HepG2 (cell line): ENCODE results near the gene ADM. TPM values are rescaled to one million over a fixed set of nuclear protein-coding genes. Genes with fewer than 3 reads are reported as not detected.

Experiments
- CAMTA2 ChIP-seq: sonication (generic); formaldehyde crosslinking; IDR thresholded peaks from 2 replicates; pipeline ENCODE4 v1.4.0; 2020; ENCODE audit warnings: mild to moderate bottlenecking, missing genetic modification reagents, borderline replicate concordance
- CHCHD3 ChIP-seq: sonication (generic); formaldehyde crosslinking; IDR thresholded peaks from 2 replicates; pipeline ENCODE4 v1.8.0; 2022; ENCODE audit warnings: mild to moderate bottlenecking, missing genetic modification reagents, moderate library complexity
- FOXJ3 ChIP-seq: sonication (generic); formaldehyde crosslinking; IDR thresholded peaks from 2 replicates; pipeline ENCODE4 v1.4.0; 2020; ENCODE audit warnings: missing genetic modification reagents, mild to moderate bottlenecking, borderline replicate concordance
- FOXK2 ChIP-seq: fragments of 450-650 bp; IDR thresholded peaks from 2 replicates; pipeline ENCODE4 v1.6.1; 2016
- GATA4 ChIP-seq: sonication (generic); IDR thresholded peaks from 2 replicates; pipeline ENCODE4 v1.6.1; 2016; ENCODE audit warnings: antibody characterized with exemption, low read depth, borderline replicate concordance
- HHEX ChIP-seq: IDR thresholded peaks from 2 replicates; pipeline ENCODE4 v1.6.1; 2016; ENCODE audit warnings: control low read depth
- HOXA5 ChIP-seq: sonication (generic); formaldehyde crosslinking; IDR thresholded peaks from 2 replicates; pipeline ENCODE4 v1.4.0; 2020; ENCODE audit warnings: missing genetic modification reagents
- MAF1 ChIP-seq: sonication (generic); formaldehyde crosslinking; IDR thresholded peaks from 2 replicates; pipeline ENCODE4 v1.5.0; 2020; ENCODE audit warnings: missing genetic modification reagents, borderline replicate concordance
- MAFK ChIP-seq, 2 experiments: IDR thresholded peaks in 1 of 2; conservative IDR thresholded peaks in 1 of 2; 2 replicates each; pipeline ENCODE4 v1.6.1; 2011; ENCODE audit warnings: improper control_type of control experiment in 2 of 2, low read length in 2 of 2
- MAX ChIP-seq: IDR thresholded peaks from 2 replicates; pipeline ENCODE4 v1.6.1; 2012; ENCODE audit warnings: inconsistent platforms
- NR3C1 ChIP-seq: sonication (generic); formaldehyde crosslinking; IDR thresholded peaks from 2 replicates; pipeline ENCODE4 v1.4.0; 2020; ENCODE audit warnings: missing genetic modification reagents
- PCBP1 ChIP-seq: fragments of 200-400 bp; formaldehyde crosslinking; IDR thresholded peaks from 2 replicates; pipeline ENCODE4 v1.6.1; 2017; ENCODE audit warnings: mild to moderate bottlenecking, low read depth, low read length, borderline replicate concordance
- SMC3 ChIP-seq: IDR thresholded peaks from 2 replicates; pipeline ENCODE4 v1.6.1; 2011; ENCODE audit warnings: low read length, improper control_type of control experiment
- SNAI1 ChIP-seq: sonication (generic); formaldehyde crosslinking; IDR thresholded peaks from 2 replicates; pipeline ENCODE4 v1.5.0; 2020; ENCODE audit warnings: mild to moderate bottlenecking, missing genetic modification reagents, borderline replicate concordance
- SOX6 ChIP-seq, 2 experiments: fragments of 450-650 bp in 1 of 2; sonication (generic) in 1 of 2; formaldehyde crosslinking in 1 of 2; IDR thresholded peaks; 2 replicates each; pipeline versions ENCODE4 v1.4.0 to v1.6.1; 2017 to 2020; ENCODE audit warnings: antibody characterized with exemption in 1 of 2, mild to moderate bottlenecking in 1 of 2, missing genetic modification reagents in 1 of 2
- ZFYVE20 ChIP-seq: sonication (generic); formaldehyde crosslinking; IDR thresholded peaks from 2 replicates; pipeline ENCODE4 v1.8.0; 2023; ENCODE audit warnings: low read depth, mild to moderate bottlenecking, moderate library complexity, missing genetic modification reagents, borderline replicate concordance
- ZKSCAN5 ChIP-seq: sonication (generic); formaldehyde crosslinking; IDR thresholded peaks from 2 replicates; pipeline ENCODE4 v1.5.1; 2020; ENCODE audit warnings: mild to moderate bottlenecking, missing genetic modification reagents
- ZNF263 ChIP-seq: sonication (generic); formaldehyde crosslinking; IDR thresholded peaks from 2 replicates; pipeline ENCODE4 v1.4.0; 2020; ENCODE audit warnings: missing genetic modification reagents
- ZNF296 ChIP-seq: sonication (generic); formaldehyde crosslinking; conservative IDR thresholded peaks from 2 replicates; pipeline ENCODE4 v1.5.0; 2020; ENCODE audit warnings: mild to moderate bottlenecking, missing genetic modification reagents
- ZNF383 ChIP-seq: sonication (generic); formaldehyde crosslinking; IDR thresholded peaks from 2 replicates; pipeline ENCODE4 v1.4.0; 2020; ENCODE audit warnings: missing genetic modification reagents, mild to moderate bottlenecking, borderline replicate concordance
- ZNF430 ChIP-seq: sonication (generic); formaldehyde crosslinking; IDR thresholded peaks from 2 replicates; pipeline ENCODE4 v1.9.0; 2021; ENCODE audit warnings: mild to moderate bottlenecking, missing genetic modification reagents
- ZNF460 ChIP-seq: sonication (generic); formaldehyde crosslinking; IDR thresholded peaks from 2 replicates; pipeline ENCODE4 v1.5.1; 2020; ENCODE audit warnings: missing genetic modification reagents, mild to moderate bottlenecking, borderline replicate concordance
- ZNF484 ChIP-seq: sonication (generic); formaldehyde crosslinking; IDR thresholded peaks from 2 replicates; pipeline ENCODE4 v1.5.1; 2020; ENCODE audit warnings: mild to moderate bottlenecking, low read depth, missing genetic modification reagents, borderline replicate concordance
- ZNF501 ChIP-seq: sonication (generic); formaldehyde crosslinking; IDR thresholded peaks from 2 replicates; pipeline ENCODE4 v1.5.1; 2020; ENCODE audit warnings: mild to moderate bottlenecking, moderate library complexity, missing genetic modification reagents
- ZNF562 ChIP-seq: sonication (generic); formaldehyde crosslinking; IDR thresholded peaks from 2 replicates; pipeline ENCODE4 v1.8.0; 2022; ENCODE audit warnings: missing genetic modification reagents, borderline replicate concordance
- ZNF567 ChIP-seq: sonication (generic); formaldehyde crosslinking; IDR thresholded peaks from 2 replicates; pipeline ENCODE4 v1.8.1; 2023; ENCODE audit warnings: mild to moderate bottlenecking, missing genetic modification reagents, borderline replicate concordance
- ZNF570 ChIP-seq: sonication (generic); formaldehyde crosslinking; IDR thresholded peaks from 2 replicates; pipeline ENCODE4 v1.4.0; 2020; ENCODE audit warnings: mild to moderate bottlenecking, missing genetic modification reagents, borderline replicate concordance
- ZNF75D ChIP-seq: sonication (generic); formaldehyde crosslinking; IDR thresholded peaks from 2 replicates; pipeline ENCODE4 v1.8.1; 2023; ENCODE audit warnings: missing genetic modification reagents, mild to moderate bottlenecking, borderline replicate concordance
- ZNF782 ChIP-seq: sonication (generic); formaldehyde crosslinking; IDR thresholded peaks from 2 replicates; pipeline ENCODE4 v1.4.0; 2020; ENCODE audit warnings: missing genetic modification reagents, mild to moderate bottlenecking, borderline replicate concordance
- ZNF788 ChIP-seq: sonication (generic); formaldehyde crosslinking; IDR thresholded peaks from 2 replicates; pipeline ENCODE4 v1.5.0; 2020; ENCODE audit warnings: mild to moderate bottlenecking, missing genetic modification reagents, borderline replicate concordance
- polyA plus RNA-seq, 8 experiments: library from polyadenylated mRNA; depleted of rRNA in 3 of 8; stranded (reverse) in 7 of 8; unstranded in 1 of 8; fragments of >200 nt; fragmentation: Illumina TruSeq in 4 of 8; extraction: Trizol in 4 of 8; gene quantifications; 2 replicates each; pipeline versions ENCODE4 v1.2.1 to v1.2.3, GENCODE V29; 2011 to 2016; ENCODE audit warnings: low read depth in 4 of 8, missing spikeins in 1 of 8, mixed read lengths in 1 of 8; ENCODE audit not compliant: insufficient read depth in 1 of 8
- total RNA-seq, 5 experiments: library from RNA; depleted of rRNA; stranded (reverse); fragments of >200 nt; fragmentation: Illumina TruSeq; extraction: Trizol; gene quantifications; 2 replicates each; pipeline ENCODE4 v1.2.3, GENCODE V29; 2016; ENCODE audit warnings: low read depth in 1 of 5
- TF ChIP-seq, protein P1 (sequence below): sonication (generic); formaldehyde crosslinking; IDR thresholded peaks from 2 replicates; pipeline ENCODE4 v1.4.0; 2020; ENCODE audit warnings: missing genetic modification reagents
- TF ChIP-seq, protein P2 (sequence below): sonication (generic); formaldehyde crosslinking; IDR thresholded peaks from 2 replicates; pipeline ENCODE4 v1.5.0; 2020; ENCODE audit warnings: mild to moderate bottlenecking, missing genetic modification reagents

Gene ADM
- total and polyA plus RNA-seq, 2 of the 13 experiments (the other 11 are each of a cell fraction or from before 2014, with no cell fraction given): 10.7 to 26.1 TPM

GRCh38 chr11:10350334-10350733 lies 45.5 kb downstream of the ADM start (continued):
- no peak for TF ChIP-seq ZNF562 (CRISPR knock-in tag)
- no peak for TF ChIP-seq ZNF788 (CRISPR knock-in tag)
- no peak for TF ChIP-seq ZNF383 (CRISPR knock-in tag)
- TF ChIP-seq ZNF263 (CRISPR knock-in tag): no peak
- no peak for TF ChIP-seq PCBP1
- TF ChIP-seq CHCHD3: no peak
- TF ChIP-seq ZNF567: no peak
- no peak for TF ChIP-seq ZNF484
- TF ChIP-seq CAMTA2 (CRISPR knock-in tag): no peak
- TF ChIP-seq ZNF570 (CRISPR knock-in tag): no peak
- TF ChIP-seq ZNF782 (CRISPR knock-in tag): no peak
- TF ChIP-seq HOXA5: no peak
- no peak for TF ChIP-seq SOX6 (IDR thresholded peaks at IDR 0.05)
- TF ChIP-seq SOX6 (CRISPR knock-in tag; IDR thresholded peaks at IDR 0.05): 0 out of 2 replicates have a peak, but pooled peaks have one; percentile 11
- TF ChIP-seq NR3C1 (CRISPR knock-in tag): no peak
- TF ChIP-seq SNAI1: no peak
- TF ChIP-seq FOXJ3 (CRISPR knock-in tag): no peak
- TF ChIP-seq GATA4: no peak
- TF ChIP-seq ZFYVE20 (CRISPR knock-in tag): no peak
- TF ChIP-seq, protein P1, sequence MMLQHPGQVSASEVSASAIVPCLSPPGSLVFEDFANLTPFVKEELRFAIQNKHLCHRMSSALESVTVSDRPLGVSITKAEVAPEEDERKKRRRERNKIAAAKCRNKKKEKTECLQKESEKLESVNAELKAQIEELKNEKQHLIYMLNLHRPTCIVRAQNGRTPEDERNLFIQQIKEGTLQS (CRISPR knock-in tag): peak; percentile 44; the same call in 1 of the 2 replicates
- TF ChIP-seq SMC3: no peak
- TF ChIP-seq ZNF296 (CRISPR knock-in tag): no peak
- TF ChIP-seq ZNF430 (CRISPR knock-in tag): no peak
- no peak for TF ChIP-seq ZNF75D
- TF ChIP-seq, protein P2, sequence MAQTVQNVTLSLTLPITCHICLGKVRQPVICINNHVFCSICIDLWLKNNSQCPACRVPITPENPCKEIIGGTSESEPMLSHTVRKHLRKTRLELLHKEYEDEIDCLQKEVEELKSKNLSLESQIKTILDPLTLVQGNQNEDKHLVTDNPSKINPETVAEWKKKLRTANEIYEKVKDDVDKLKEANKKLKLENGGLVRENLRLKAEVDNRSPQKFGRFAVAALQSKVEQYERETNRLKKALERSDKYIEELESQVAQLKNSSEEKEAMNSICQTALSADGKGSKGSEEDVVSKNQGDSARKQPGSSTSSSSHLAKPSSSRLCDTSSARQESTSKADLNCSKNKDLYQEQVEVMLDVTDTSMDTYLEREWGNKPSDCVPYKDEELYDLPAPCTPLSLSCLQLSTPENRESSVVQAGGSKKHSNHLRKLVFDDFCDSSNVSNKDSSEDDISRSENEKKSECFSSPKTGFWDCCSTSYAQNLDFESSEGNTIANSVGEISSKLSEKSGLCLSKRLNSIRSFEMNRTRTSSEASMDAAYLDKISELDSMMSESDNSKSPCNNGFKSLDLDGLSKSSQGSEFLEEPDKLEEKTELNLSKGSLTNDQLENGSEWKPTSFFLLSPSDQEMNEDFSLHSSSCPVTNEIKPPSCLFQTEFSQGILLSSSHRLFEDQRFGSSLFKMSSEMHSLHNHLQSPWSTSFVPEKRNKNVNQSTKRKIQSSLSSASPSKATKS (CRISPR knock-in tag): no peak
- no peak for TF ChIP-seq ZNF501 (CRISPR knock-in tag)
- TF ChIP-seq ZNF460 (CRISPR knock-in tag): no peak
- TF ChIP-seq MAX: no peak
- TF ChIP-seq FOXK2: no peak
- no peak for TF ChIP-seq MAF1 (CRISPR knock-in tag)
- TF ChIP-seq ZKSCAN5 (CRISPR knock-in tag): no peak
- TF ChIP-seq HHEX: no peak
- no peak for TF ChIP-seq MAFK (conservative IDR thresholded peaks at IDR 0.05 in 1 of 2, IDR thresholded peaks at IDR 0.05 in 1 of 2; ENCODE audit: low read length in 2 of 2)
